Endothelial cell of umbilical vein (primary cell): Measurements from ENCODE around the gene NAALAD2. TPM values are rescaled to one million over a fixed set of nuclear protein-coding genes. Genes with fewer than 3 reads are reported as not detected.

Source experiments
- BruUV-seq: library from RNA; stranded (reverse); fragments of 400-500 nt; replicated peaks from 2 replicates; lab custom pipeline; 2021; lab: Mats Ljungman, UMichigan
- CTCF ChIA-PET: fragments of 300-600, 350-600 bp; sonication (Branson Sonifier 250); formaldehyde crosslinking; loops from one replicate; lab custom pipeline; 2021; ENCODE audit warnings: antibody characterized with exemption, inconsistent platforms; lab: Charles Lee
- POLR2A ChIA-PET: fragments of 300-600, 350-600 bp; sonication (Branson Sonifier 250); formaldehyde crosslinking; loops from one replicate; lab custom pipeline; 2021; ENCODE audit warnings: antibody characterized with exemption, inconsistent platforms; lab: Charles Lee
- DNase-seq: peaks from one replicate; pipeline ENCODE4 v3.0.0-alpha.2; 2011; ENCODE audit warnings: low read depth, low spot score
- FAIRE-seq: peaks from 2 replicates; lab custom pipeline; 2011; peaks lifted over from hg19 to GRCh38; lab: Jason Lieb, UNC
- H2AFZ ChIP-seq: 2 replicates; pipeline ENCODE4 v1.6.0; 2012; ENCODE audit warnings: low read depth, low read length, control low read depth, inconsistent platforms
- H3K27ac ChIP-seq: 2 replicates; pipeline ENCODE4 v1.5.1; 2011; ENCODE audit warnings: low read depth, mild to moderate bottlenecking, control low read depth, low read length, moderate library complexity; ENCODE audit not compliant: insufficient read depth
- H3K27me3 ChIP-seq, 2 experiments: 2 replicates each; pipeline versions ENCODE4 v1.6.0 to v1.6.1; 2011; ENCODE audit warnings: low read length in 2 of 2, mixed read lengths in 1 of 2; ENCODE audit not compliant: control insufficient read depth in 2 of 2, insufficient read depth in 2 of 2
- H3K36me3 ChIP-seq, 2 experiments: 2 replicates in 1 of 2; 3 replicates in 1 of 2; pipeline ENCODE4 v1.5.1; 2011; ENCODE audit warnings: low read length in 2 of 2, mild to moderate bottlenecking in 1 of 2, moderate library complexity in 1 of 2; ENCODE audit not compliant: control insufficient read depth in 2 of 2, insufficient read depth in 2 of 2; ENCODE audit errors: extremely low read depth in 1 of 2
- H3K4me1 ChIP-seq: 3 replicates; pipeline ENCODE4 v1.5.1; 2011; ENCODE audit warnings: mild to moderate bottlenecking, low read length; ENCODE audit not compliant: control insufficient read depth, insufficient read depth; ENCODE audit errors: extremely low read depth
- H3K4me2 ChIP-seq: 2 replicates; pipeline ENCODE4 v1.6.1; 2011; ENCODE audit warnings: low read length, control low read depth, mixed read lengths; ENCODE audit not compliant: insufficient read depth
- H3K4me3 ChIP-seq, 3 experiments: fragments of 200-600 bp in 1 of 3; sonication (generic), shearing (Covaris generic) in 1 of 3; replicated peaks in 1 of 3; 2 replicates each; pipeline ENCODE4 v1.5.1; 2011 to 2016; ENCODE audit warnings: control low read depth in 3 of 3, low read length in 3 of 3, mild to moderate bottlenecking in 2 of 3, inconsistent platforms in 1 of 3, low read depth in 1 of 3, moderate library complexity in 1 of 3; ENCODE audit not compliant: insufficient read depth in 1 of 3
- H3K79me2 ChIP-seq: 2 replicates; pipeline ENCODE4 v1.6.0; 2012; ENCODE audit warnings: low read length, inconsistent platforms; ENCODE audit not compliant: control insufficient read depth, insufficient read depth
- H3K9ac ChIP-seq: replicated peaks from 2 replicates; pipeline ENCODE3; 2011; ENCODE audit warnings: low read length, control low read depth; ENCODE audit not compliant: insufficient read depth; ENCODE audit errors: extremely low read depth
- H3K9me1 ChIP-seq: replicated peaks from 3 replicates; pipeline ENCODE4 v1.6.0; 2011; ENCODE audit warnings: mild to moderate bottlenecking, low read length; ENCODE audit not compliant: control insufficient read depth, insufficient read depth; ENCODE audit errors: extremely low read depth
- H3K9me3 ChIP-seq: replicated peaks from 2 replicates; pipeline ENCODE4 v1.5.1; 2012; ENCODE audit warnings: low read length, inconsistent platforms; ENCODE audit not compliant: control insufficient read depth, insufficient read depth
- H4K20me1 ChIP-seq: replicated peaks from 2 replicates; pipeline ENCODE3; 2011; ENCODE audit warnings: mild to moderate bottlenecking, low read length; ENCODE audit not compliant: control insufficient read depth, insufficient read depth; ENCODE audit errors: extremely low read depth
- CTCF ChIP-seq, 2 donors: IDR thresholded peaks; 1 replicate in 1 of 2; 2 replicates in 1 of 2; pipeline ENCODE4 v1.5.1; 2011; ENCODE audit warnings: low read length in 2 of 2, mild to moderate bottlenecking in 2 of 2, moderate library complexity in 2 of 2, control low read depth in 1 of 2, inconsistent platforms in 1 of 2, low read depth in 1 of 2; ENCODE audit not compliant: insufficient read depth in 1 of 2; ENCODE audit errors: extremely low read depth in 1 of 2
- EZH2 ChIP-seq: IDR thresholded peaks from 2 replicates; pipeline ENCODE4 v1.6.1; 2012; ENCODE audit warnings: borderline replicate concordance, low read depth, mild to moderate bottlenecking, moderate library complexity, low read length, inconsistent platforms; ENCODE audit not compliant: severe bottlenecking
- FOS ChIP-seq: IDR thresholded peaks from 2 replicates; pipeline ENCODE4 v1.6.1; 2011; ENCODE audit warnings: mild to moderate bottlenecking, low read length, moderate library complexity, borderline replicate concordance; ENCODE audit not compliant: insufficient read depth
- GATA2 ChIP-seq: IDR thresholded peaks from 2 replicates; pipeline ENCODE4 v1.7.0; 2011; ENCODE audit warnings: low read depth, mild to moderate bottlenecking, moderate library complexity, mixed read lengths, low read length; ENCODE audit not compliant: insufficient read length, insufficient read depth
- JUN ChIP-seq: IDR thresholded peaks from 2 replicates; pipeline ENCODE4 v1.6.1; 2011; ENCODE audit warnings: borderline replicate concordance, low read depth; ENCODE audit not compliant: insufficient read length, insufficient read depth
- MAX ChIP-seq: IDR thresholded peaks from 2 replicates; pipeline ENCODE4 v1.6.1; 2011; ENCODE audit not compliant: insufficient read depth, insufficient read length
- MYC ChIP-seq: IDR thresholded peaks from one replicate; pipeline ENCODE4 v1.6.1; 2011; ENCODE audit warnings: mild to moderate bottlenecking, low read depth, low read length
- POLR2A ChIP-seq: IDR thresholded peaks from 2 replicates; pipeline ENCODE4 v1.6.1; 2012; ENCODE audit warnings: low read depth, mild to moderate bottlenecking, control low read depth, low read length
- POLR2AphosphoS5 ChIP-seq: IDR thresholded peaks from 2 replicates; pipeline ENCODE4 v1.6.1; 2012; ENCODE audit warnings: low read depth, mild to moderate bottlenecking, control low read depth, low read length, moderate library complexity; ENCODE audit not compliant: insufficient read depth
- dilution Hi-C: fragments of 300-500 bp; cut with MboI; formaldehyde crosslinking; loops from one replicate; pipeline ENCODE4 v1.15.0; 2019; ENCODE audit warnings: low sequenced_read_pairs; ENCODE audit not compliant: extremely low pct_ligation_motif_present
- intact Hi-C: fragments of 100-400 bp; cut with micrococcal nuclease; formaldehyde crosslinking; loops from one replicate; pipeline ENCODE4 v1.10.0; 2022
- polyA plus RNA-seq, 4 experiments: library from polyadenylated mRNA; depleted of rRNA in 3 of 4; stranded (reverse) in 3 of 4; unstranded in 1 of 4; fragments of >200 nt; gene quantifications; 2 replicates each; pipeline versions ENCODE4 v1.2.1 to v1.2.3, GENCODE V29; 2011 to 2012; ENCODE audit warnings: missing spikeins in 1 of 4
- total RNA-seq: library from RNA; stranded (reverse); gene quantifications from 2 replicates; pipeline ENCODE4 v1.2.3, GENCODE V29; 2021

The NAALAD2 gene
- total and polyA plus RNA-seq, 2 donors (not counting 3 experiments of a cell fraction or from before 2014, with no cell fraction given), result 0.66 to 1.1 TPM

- Histone ChIP-seq H3K79me2 (no peaks in the 10 kb centered on the region), H3K9me1 (no peaks in the 10 kb centered on the region), H3K36me3 (no peaks in the 10 kb centered on the region), H3K4me1 (no peaks in the 10 kb centered on the region), H3K4me2 (no peak overlapping the region), H3K27me3 (peaks cover 4 to 22% of the 10 kb centered on the region in 2 experiments), H3K9ac (no peak overlapping the region), H3K9me3 (no peaks in the 10 kb centered on the region), H3K4me3 (no peak overlapping the region), H2AFZ (no peak overlapping the region), H3K27ac (no peak overlapping the region), H4K20me1 (no peaks in the 10 kb centered on the region)
- intact Hi-C loops (no loop called here), dilution Hi-C loops (no loop called here)
- ChIA-PET POLR2A (no interaction called here), CTCF (interaction anchor here (0.9 kb wide), 1 partner anchor 31 kb away, joined by 3 read pairs; no protein-coding TSS in a partner anchor)
- no TSS peak for BruUV-seq
- DNase-seq (no peak), FAIRE-seq (no peak)
- TF ChIP-seq EZH2 (no peak), MYC (no peak), POLR2AphosphoS5 (no peak), POLR2A (no peak), GATA2 (no peak), JUN (no peak), CTCF (IDR thresholded peaks at IDR 0.05; ENCODE audit: extremely low read depth in 1 of 2, insufficient read depth in 1 of 2, low read depth in 1 of 2, low read length in 2 of 2) (no peak), MAX (no peak), FOS (no peak)
Observed at GRCh38 chr11:90235526-90235925, 101.1 kb downstream of the NAALAD2 start.
